C4-2B (cell line): ENCODE results near the gene SH3BP5.

ENCODE experiments used
- CTCF ChIP-seq: fragments of 450-650 bp; conservative IDR thresholded peaks from 2 replicates; pipeline ENCODE4 v1.5.1; 2017; ENCODE audit warnings: mild to moderate bottlenecking
- ZFX ChIP-seq: fragments of 450-650 bp; IDR thresholded peaks from 2 replicates; pipeline ENCODE4 v1.6.1; 2017

DNA sequence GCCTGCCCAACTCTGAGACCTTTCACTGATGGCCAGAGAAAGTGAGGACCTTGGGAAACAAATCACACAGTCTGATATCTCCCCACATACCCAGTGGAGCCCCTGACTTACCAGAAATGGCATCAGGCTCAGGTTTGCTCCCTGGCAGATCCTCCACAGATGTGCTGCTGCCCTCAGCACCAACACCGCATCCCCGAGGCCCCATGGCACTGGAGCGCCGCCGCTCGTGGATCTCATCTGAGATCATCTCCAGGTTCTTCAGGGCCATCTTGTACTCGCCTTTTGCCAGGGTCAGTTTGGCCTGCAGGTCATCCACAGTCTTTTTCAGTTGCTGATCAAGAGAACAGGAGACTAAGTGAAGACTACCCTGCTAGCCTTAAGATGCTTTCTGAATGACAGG lies 73.7 kb downstream of the SH3BP5 start:
- no peak for TF ChIP-seq CTCF
- TF ChIP-seq ZFX, result no peak
